Motor neuron (in vitro differentiated cells): ENCODE results near the gene TFEB. TPM values are rescaled to one million over a fixed set of nuclear protein-coding genes. Genes with fewer than 3 reads are reported as not detected.

Experiments used
- ATAC-seq, 8 experiments: fragments of 200-7000 bp; cut with Tn5 transposase; replicated peaks in 6 of 8; 2 replicates each; pipeline ENCODE4 v1.8.0; 2021; ENCODE audit warnings: mild to moderate bottlenecking in 8 of 8, moderate library complexity in 8 of 8
- H3K27ac ChIP-seq, 2 donors: fragments of 250-450 bp; sonication (Bioruptor Pico); 2 replicates each; pipeline ENCODE4 v1.9.0; 2021; ENCODE audit warnings: antibody characterized with exemption in 2 of 2, mild to moderate bottlenecking in 2 of 2, moderate library complexity in 1 of 2
- H3K4me1 ChIP-seq, 2 donors: fragments of 250-450 bp; sonication (Bioruptor Pico); replicated peaks in 1 of 2; 2 replicates each; pipeline ENCODE4 v1.6.1; 2021; ENCODE audit warnings: antibody characterized with exemption in 2 of 2, mild to moderate bottlenecking in 2 of 2, moderate library complexity in 1 of 2
- H3K4me3 ChIP-seq, 5 donors: fragments of 250-450 bp; sonication (Bioruptor Pico); 2 replicates each; pipeline ENCODE4 v1.9.0; 2021; ENCODE audit warnings: antibody characterized with exemption in 5 of 5, mild to moderate bottlenecking in 5 of 5, moderate library complexity in 4 of 5
- WGBS, 10 experiments: fragments of 450-650 bp; shearing (Covaris generic); methylation state at CpG; one replicate each; pipeline ENCODE4 v1.0.0; 2022; 5-methylcytosine and 5-hydroxymethylcytosine counted together
- in situ Hi-C, 9 experiments: fragments of 400-800 bp; cut with MboI; loops; one replicate each; pipeline ENCODE4 v1.15.0; 2021; ENCODE audit warnings: low sequenced_read_pairs in 9 of 9, low pct_unique_long_range_greater_than_20kb in 2 of 9; ENCODE audit not compliant: unreplicated experiment in 9 of 9
- total RNA-seq, 8 experiments: library from RNA; unstranded; fragments of 300-600 nt; gene quantifications; 2 replicates each; pipeline versions ENCODE4 v1.2.3 to v1.2.4, GENCODE V29; 2022

Gene TFEB
- total RNA-seq, 8 experiments from 2014 or later, result 1.4 to 8.5 (median 5.3) TPM

- H3K4me3 ChIP-seq, result no peak overlapping the region
- 57 to 100% (median 75%) methylated on average over 1 to 9 of the region's 20 CpGs; no CpG with 5 or more reads in 3 of the 10 experiments for WGBS, 10 experiments
- H3K4me1 ChIP-seq, result peaks cover 0 to 3% of the 10 kb centered on the region in 2 donors
- no peak for ATAC-seq
- in situ Hi-C loops, result no loop called here
- H3K27ac ChIP-seq, result no peak overlapping the region
Measured at GRCh38 chr6:41741625-41742490, 6.5 kb upstream of the TFEB start.

- H3K4me1 ChIP-seq, result peaks cover 6 to 8% of the 10 kb centered on the region in 2 donors
- H3K27ac ChIP-seq, result no peak overlapping the region
- in situ Hi-C loops, result no loop called here
- no peak for ATAC-seq
- WGBS, 10 experiments, result 73 to 83% (median 74%) methylated on average over 2 to 3 of the region's 13 CpGs; no CpG with 5 or more reads in 7 of the 10 experiments
- H3K4me3 ChIP-seq, result no peak overlapping the region
Measured at GRCh38 chr6:41740366-41741162, 5.2 kb upstream of the TFEB start.

- 67 to 100% (median 80%) methylated on average over 1 to 3 of the region's 4 CpGs; no CpG with 5 or more reads in 5 of the 10 experiments for WGBS, 10 experiments
- Histone ChIP-seq H3K27ac (no peak overlapping the region), H3K4me1 (peaks cover 6 to 8% of the 10 kb centered on the region in 2 donors), H3K4me3 (no peak overlapping the region)
- in situ Hi-C loops, result no loop called here
- ATAC-seq, result no peak
Measured at GRCh38 chr6:41739041-41739440, 3.6 kb upstream of the TFEB start.

GRCh38 chr6:41737591-41738130 lies 2.3 kb upstream of the TFEB start:
- ATAC-seq, result no peak
- Histone ChIP-seq H3K4me1 (peaks cover 7 to 16% of the 10 kb centered on the region in 2 donors), H3K4me3 (no peak overlapping the region), H3K27ac (no peak overlapping the region)
- in situ Hi-C loops, result no loop called here
- 57 to 100% (median 96%) methylated on average over 1 to 2 of the region's 6 CpGs; no CpG with 5 or more reads in 6 of the 10 experiments for WGBS, 10 experiments

DNA sequence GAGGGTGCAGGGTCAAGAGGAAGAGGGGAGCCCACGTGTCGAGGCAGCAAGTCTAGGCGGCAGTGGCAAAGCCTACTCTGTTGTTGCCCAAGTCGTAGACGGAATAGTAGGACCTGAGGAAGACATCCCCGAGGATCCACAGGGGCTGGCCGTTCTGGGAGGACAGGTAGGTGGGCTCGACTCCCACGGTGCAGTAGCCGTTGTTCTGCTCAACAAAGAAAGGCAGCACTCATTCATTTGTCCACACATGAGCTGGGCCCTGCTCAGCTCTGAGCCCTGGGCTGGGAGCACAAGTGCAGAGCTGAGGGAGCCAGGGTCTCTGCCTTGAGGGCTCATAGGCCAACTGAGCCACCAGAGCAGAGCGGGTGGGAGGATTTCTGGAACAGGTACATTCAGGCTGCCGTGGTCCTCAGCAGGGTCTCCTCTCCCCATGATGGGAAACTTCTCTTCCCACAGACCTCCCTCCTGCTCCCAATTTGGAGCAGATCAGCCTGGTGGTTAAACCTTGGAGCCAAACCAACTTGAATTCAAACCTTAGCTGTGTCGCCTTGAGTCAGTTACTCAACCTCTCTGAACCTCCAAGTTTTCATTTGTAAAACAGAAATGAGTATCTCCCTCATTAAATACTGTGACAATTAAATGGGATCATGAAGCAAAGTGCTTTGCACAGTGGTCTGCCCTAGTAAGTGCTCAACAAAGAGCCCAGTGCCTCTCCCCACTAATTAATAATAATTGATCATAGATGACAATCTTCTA lies 1.6 kb upstream of the TFEB start:
- in situ Hi-C loops, result no loop called here
- 65 to 100% (median 88%) methylated on average over 1 to 12 of the region's 13 CpGs; no CpG with 5 or more reads in 3 of the 10 experiments for WGBS, 10 experiments
- ATAC-seq, result no peak
- Histone ChIP-seq H3K27ac (no peak overlapping the region), H3K4me1 (peaks cover 8 to 19% of the 10 kb centered on the region in 2 donors), H3K4me3 (no peak overlapping the region)

GRCh38 chr6:41736186-41736733 lies 852 bp upstream of the TFEB start:
- Histone ChIP-seq H3K4me1 (peaks cover 8 to 16% of the 10 kb centered on the region in 2 donors), H3K4me3 (no peak overlapping the region), H3K27ac (no peak overlapping the region)
- in situ Hi-C loops, result no loop called here
- 40% methylated on average over 1 of the region's 6 CpGs; no CpG with 5 or more reads in 9 of the 10 experiments for WGBS, 10 experiments
- no peak for ATAC-seq

DNA sequence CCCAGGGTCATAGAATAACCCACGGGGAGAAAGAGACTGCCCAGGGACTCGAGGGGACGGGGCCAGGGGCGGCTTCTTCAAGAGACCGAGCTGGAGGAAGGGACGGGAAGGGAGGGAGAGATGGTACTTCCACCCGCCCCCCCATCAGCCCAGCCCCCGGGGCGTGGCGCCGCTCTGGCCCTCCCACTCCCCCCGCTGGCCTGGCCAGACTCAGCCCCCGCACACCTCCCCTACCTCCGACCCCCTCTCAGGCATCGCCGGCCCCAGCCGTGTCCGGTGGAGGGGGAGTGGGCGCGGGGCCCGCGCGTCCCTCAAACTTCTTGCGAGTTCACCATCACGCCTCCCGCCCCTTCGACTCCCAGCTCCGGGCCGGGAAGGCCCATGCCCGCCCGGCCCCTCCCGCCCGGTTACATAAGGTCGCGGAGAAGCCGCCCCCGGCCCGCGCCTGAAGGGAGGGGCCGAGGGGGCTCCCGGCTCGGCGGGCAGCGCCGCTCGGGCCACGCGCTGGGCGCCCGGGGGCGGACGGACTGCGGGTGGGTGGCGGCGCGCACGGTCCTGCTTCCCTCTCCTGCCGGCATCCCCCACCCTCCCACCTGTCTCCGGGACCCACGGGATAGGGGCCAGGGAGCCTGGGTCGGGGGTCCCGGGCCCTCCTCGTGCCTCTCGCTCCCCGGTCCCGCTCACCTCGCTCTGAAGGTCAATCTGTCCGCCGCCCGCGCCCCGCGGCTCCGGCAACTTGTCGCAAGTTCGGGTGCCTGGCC lies 562 bp downstream of the TFEB start:
- Histone ChIP-seq H3K27ac (peak overlapping the region in 1 of 2 donors; percentile 17), H3K4me3 (peak overlapping the region; percentile 47 to 76 (median 57)), H3K4me1 (peaks cover 8 to 16% of the 10 kb centered on the region in 2 donors)
- in situ Hi-C loops, result no loop called here
- WGBS, 10 experiments, result 0% methylated on average over 3 of the region's 76 CpGs; no CpG with 5 or more reads in 9 of the 10 experiments
- peak; percentile 14 to 58 (median 48) for ATAC-seq

DNA sequence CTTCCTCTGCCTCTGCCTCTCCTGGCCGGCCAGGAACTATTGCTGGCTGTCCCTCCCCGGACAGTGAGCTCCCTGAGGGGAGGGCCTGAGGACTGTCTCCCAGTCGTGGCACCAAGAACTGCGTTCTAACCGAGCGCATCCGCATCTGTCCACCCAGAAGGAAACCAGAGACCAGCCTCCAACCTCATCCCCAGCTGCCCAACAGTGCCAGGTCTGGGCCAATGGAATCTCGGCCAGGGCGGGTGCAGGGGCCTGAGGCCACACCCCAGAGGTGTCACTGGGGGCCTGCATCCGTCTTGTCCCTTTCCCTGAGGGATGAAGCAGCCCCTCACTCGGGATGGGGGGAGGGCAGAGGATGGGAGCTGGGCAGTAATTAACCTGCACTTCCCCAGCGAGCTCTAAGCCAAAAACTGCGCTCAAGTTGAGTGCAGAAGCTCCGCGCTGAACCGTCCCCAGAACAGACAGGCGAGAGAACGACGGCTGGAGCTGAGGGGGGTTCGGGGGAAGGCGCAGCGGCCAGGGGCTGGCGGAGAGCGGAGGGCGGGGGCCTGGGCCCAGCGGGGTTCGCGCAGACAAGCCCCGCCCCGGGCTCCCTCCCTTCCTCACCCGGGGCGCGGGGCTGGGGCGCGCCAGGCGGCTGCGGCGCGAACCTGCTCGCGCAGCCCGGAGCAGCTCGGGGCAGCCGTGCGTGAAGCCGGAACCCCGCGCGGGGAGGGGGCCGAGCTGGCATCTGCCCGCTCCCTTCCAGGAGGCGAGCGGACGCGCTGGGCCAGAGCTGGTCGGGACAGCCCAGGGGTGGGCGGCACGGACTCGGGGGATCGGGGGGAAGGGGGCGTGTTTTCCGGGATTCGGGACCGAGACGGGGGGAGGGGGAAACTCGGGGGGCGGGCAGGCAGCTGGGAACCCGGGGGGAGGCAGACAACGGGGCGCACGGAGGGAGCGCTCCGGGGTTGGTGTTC lies 1.4 kb downstream of the TFEB start:
- Histone ChIP-seq H3K4me3 (peak overlapping the region; percentile 47 to 76 (median 57)), H3K4me1 (peaks cover 8 to 16% of the 10 kb centered on the region in 2 donors), H3K27ac (peak overlapping the region in 1 of 2 donors; percentile 3)
- peak; percentile 47 to 81 (median 77) for ATAC-seq
- in situ Hi-C loops, result no loop called here
- WGBS, 10 experiments, result 0 to 40% (median 13%) methylated on average over 1 to 9 of the region's 73 CpGs; no CpG with 5 or more reads in 5 of the 10 experiments

DNA sequence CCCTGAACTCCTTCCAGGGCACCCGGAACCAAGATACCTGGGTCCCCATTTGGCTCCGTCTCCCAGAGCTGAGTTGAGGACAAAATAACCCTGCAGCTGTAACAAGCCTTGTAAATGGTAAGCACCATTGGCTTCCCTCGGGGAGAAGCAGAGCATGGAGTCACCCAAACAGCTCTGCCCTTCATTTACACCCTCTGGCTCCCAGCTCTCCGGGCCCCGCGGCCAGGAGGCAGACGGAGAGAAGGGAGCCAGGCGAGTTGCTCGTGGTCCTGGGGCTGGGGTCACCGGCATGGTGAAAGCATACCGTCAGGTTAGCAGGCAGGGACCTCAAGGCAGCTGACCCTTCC lies 2.1 kb downstream of the TFEB start:
- H3K27ac ChIP-seq, result no peak overlapping the region

GRCh38 chr6:41732591-41733359 lies 2.6 kb downstream of the TFEB start:
- no peak for ATAC-seq
- WGBS, 10 experiments, result 53 to 100% (median 81%) methylated on average over 1 to 5 of the region's 8 CpGs; no CpG with 5 or more reads in 4 of the 10 experiments
- in situ Hi-C loops, result no loop called here
- peak overlapping the region in 2 of 5 donors; percentile 57 to 76 for H3K4me3 ChIP-seq
- no peak overlapping the region for H3K27ac ChIP-seq
- H3K4me1 ChIP-seq, result peaks cover 8 to 16% of the 10 kb centered on the region in 2 donors

More for the DNA sequence above, 2.1 kb downstream of the TFEB start:
- ATAC-seq, result no peak
- peaks cover 8 to 16% of the 10 kb centered on the region in 2 donors for H3K4me1 ChIP-seq
- peak overlapping the region in 3 of 5 donors; percentile 57 to 76 (median 61) for H3K4me3 ChIP-seq
- in situ Hi-C loops, result no loop called here
- WGBS, 10 experiments, result 10 to 50% (median 30%) methylated on average over 2 to 7 of the region's 11 CpGs; no CpG with 5 or more reads in 5 of the 10 experiments
